ENCODE data around the gene SDK1.

DNA sequence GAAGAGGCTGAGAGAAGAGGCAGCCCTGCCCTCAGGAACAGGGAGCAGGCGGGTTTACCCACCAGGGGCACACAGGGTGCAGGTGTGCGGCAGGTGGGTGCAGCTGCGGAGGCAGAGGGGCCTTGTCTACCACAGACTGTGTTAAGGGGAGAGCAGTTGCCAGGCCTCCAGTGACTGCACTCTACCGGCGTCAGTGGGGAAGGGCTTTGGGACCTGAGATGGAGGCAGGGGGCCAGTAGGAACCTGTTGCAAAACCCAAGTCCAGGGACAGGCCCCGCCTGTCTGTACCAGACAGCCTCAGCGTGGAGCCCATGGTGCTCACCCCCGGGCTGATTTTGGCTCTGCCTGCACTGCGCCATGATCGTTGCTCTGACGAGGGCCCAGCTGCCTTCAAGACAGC lies 873.4 kb downstream of the SDK1 start:
- TF ChIP-seq SP1 (IDR thresholded peaks at IDR 0.05) (no peak), NFRKB (IDR thresholded peaks at IDR 0.05) (no peak)
- TF ChIP-seq, protein P1, sequence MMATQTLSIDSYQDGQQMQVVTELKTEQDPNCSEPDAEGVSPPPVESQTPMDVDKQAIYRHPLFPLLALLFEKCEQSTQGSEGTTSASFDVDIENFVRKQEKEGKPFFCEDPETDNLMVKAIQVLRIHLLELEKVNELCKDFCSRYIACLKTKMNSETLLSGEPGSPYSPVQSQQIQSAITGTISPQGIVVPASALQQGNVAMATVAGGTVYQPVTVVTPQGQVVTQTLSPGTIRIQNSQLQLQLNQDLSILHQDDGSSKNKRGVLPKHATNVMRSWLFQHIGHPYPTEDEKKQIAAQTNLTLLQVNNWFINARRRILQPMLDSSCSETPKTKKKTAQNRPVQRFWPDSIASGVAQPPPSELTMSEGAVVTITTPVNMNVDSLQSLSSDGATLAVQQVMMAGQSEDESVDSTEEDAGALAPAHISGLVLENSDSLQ (IDR thresholded peaks at IDR 0.05): no peak
